HCT116 (cell line): ENCODE measurements around the gene DDX24. TPM values are rescaled to one million over a fixed set of nuclear protein-coding genes. Genes with fewer than 3 reads are reported as not detected.

Experiments
- ATAC-seq: fragments of 200-7000 bp; cut with Tn5 transposase; 2 replicates; pipeline ENCODE4 v1.9.1; 2020; ENCODE audit warnings: mild to moderate bottlenecking, moderate library complexity
- BruUV-seq: library from RNA; stranded (reverse); fragments of 400-500 nt; replicated peaks from 2 replicates; lab custom pipeline; 2021; lab: Mats Ljungman, UMichigan
- CTCF ChIA-PET: fragments of 300-600 bp; sonication (Branson Sonifier 250); formaldehyde crosslinking; loops from one replicate; lab custom pipeline; 2021; ENCODE audit warnings: antibody characterized with exemption; lab: Charles Lee
- POLR2A ChIA-PET: fragments of 300-600, 350-600 bp; sonication (Branson Sonifier 250); formaldehyde crosslinking; loops from one replicate; lab custom pipeline; 2021; ENCODE audit warnings: antibody characterized with exemption; lab: Charles Lee
- RAD21 ChIA-PET, 2 experiments: fragments of 300-600 bp; sonication (Branson Sonifier 250); formaldehyde crosslinking; loops; one replicate each; lab custom pipeline; 2023; ENCODE audit warnings: low total read pairs in 2 of 2; ENCODE audit not compliant: uncharacterized antibody in 2 of 2, unreplicated experiment in 2 of 2, low non-redundant PET in 1 of 2; lab: Charles Lee
- DNase-seq: peaks from one replicate; pipeline ENCODE4 v3.0.0-alpha.2; 2010; ENCODE audit warnings: low read depth, low spot score
- H2AFZ ChIP-seq: fragments of 200-600 bp; shearing (Covaris generic), sonication (generic); 2 replicates; pipeline ENCODE4 v1.6.1; 2017; ENCODE audit warnings: low read depth, mixed run types, mixed read lengths, antibody characterized with exemption, low read length; ENCODE audit not compliant: poor library complexity, severe bottlenecking
- H3K27ac ChIP-seq: 2 replicates; pipeline ENCODE4 v1.5.1; 2012; ENCODE audit warnings: low read depth, low read length
- H3K27me3 ChIP-seq: fragments of 200-600 bp; sonication (generic); 2 replicates; pipeline ENCODE4 v1.6.1; 2016; ENCODE audit warnings: mixed run types, low read length, mixed read lengths; ENCODE audit not compliant: insufficient read depth
- H3K36me3 ChIP-seq, 2 experiments: fragments of 200-500 bp in 1 of 2; fragments of 200-600 bp in 1 of 2; sonication (Bioruptor generic) in 1 of 2; sonication (generic) in 1 of 2; 2 replicates each; pipeline versions ENCODE4 v1.5.1 to v1.6.1; 2014 to 2016; ENCODE audit warnings: low read length in 2 of 2, inconsistent platforms in 1 of 2, mixed read lengths in 1 of 2, mixed run types in 1 of 2; ENCODE audit not compliant: insufficient read depth in 2 of 2, control insufficient read depth in 1 of 2
- H3K4me1 ChIP-seq, 2 experiments: fragments of 200-600 bp in 1 of 2; sonication (generic) in 1 of 2; 2 replicates each; pipeline versions ENCODE4 v1.5.1 to v1.6.1; 2012 to 2017; ENCODE audit warnings: low read length in 2 of 2, inconsistent platforms in 1 of 2, mild to moderate bottlenecking in 1 of 2, mixed read lengths in 1 of 2, mixed run types in 1 of 2, moderate library complexity in 1 of 2; ENCODE audit not compliant: insufficient read depth in 2 of 2, control insufficient read depth in 1 of 2
- H3K4me2 ChIP-seq: fragments of 200-600 bp; sonication (generic); 2 replicates; pipeline ENCODE4 v1.6.1; 2017; ENCODE audit warnings: mixed run types, low read length, mixed read lengths
- H3K4me3 ChIP-seq, 2 experiments: fragments of 200-600 bp in 1 of 2; sonication (generic) in 1 of 2; replicated peaks in 1 of 2; 2 replicates each; pipeline ENCODE4 v1.5.1; 2011 to 2016; ENCODE audit warnings: low read length in 2 of 2, control low read depth in 1 of 2, low read depth in 1 of 2, mild to moderate bottlenecking in 1 of 2, mixed read lengths in 1 of 2, mixed run types in 1 of 2
- H3K79me2 ChIP-seq: fragments of 200-600 bp; sonication (generic); 2 replicates; pipeline ENCODE4 v1.6.1; 2017; ENCODE audit warnings: mild to moderate bottlenecking, mixed run types, low read length, moderate library complexity, mixed read lengths; ENCODE audit not compliant: insufficient read depth
- H3K9ac ChIP-seq: fragments of 200-600 bp; sonication (generic); 2 replicates; pipeline ENCODE4 v1.6.1; 2016; ENCODE audit warnings: low read length, mixed read lengths
- H3K9me2 ChIP-seq: fragments of 200-600 bp; sonication (generic), shearing (Covaris generic); 2 replicates; pipeline ENCODE4 v1.6.1; 2017; ENCODE audit warnings: mixed run types, mild to moderate bottlenecking, moderate library complexity; ENCODE audit not compliant: insufficient read depth
- H3K9me3 ChIP-seq, 2 experiments: fragments of 200-500 bp in 1 of 2; fragments of 200-600 bp in 1 of 2; sonication (Bioruptor generic) in 1 of 2; sonication (generic) in 1 of 2; 2 replicates each; pipeline ENCODE4 v1.6.1; 2014 to 2017; ENCODE audit warnings: low read length in 2 of 2, mixed read lengths in 2 of 2, inconsistent platforms in 1 of 2, low read depth in 1 of 2, mild to moderate bottlenecking in 1 of 2, mixed run types in 1 of 2, moderate library complexity in 1 of 2; ENCODE audit not compliant: control insufficient read depth in 1 of 2, insufficient read depth in 1 of 2
- H4K20me1 ChIP-seq: fragments of 200-600 bp; sonication (generic), shearing (Covaris generic); 2 replicates; pipeline ENCODE4 v1.6.1; 2017; ENCODE audit warnings: mixed run types, mild to moderate bottlenecking, moderate library complexity; ENCODE audit not compliant: insufficient read depth
- ATF3 ChIP-seq: IDR thresholded peaks from 2 replicates; pipeline ENCODE4 v1.6.1; 2012
- CBX3 ChIP-seq: IDR thresholded peaks from 2 replicates; pipeline ENCODE4 v1.6.1; 2012; ENCODE audit warnings: low read depth
- CEBPB ChIP-seq: IDR thresholded peaks from 2 replicates; pipeline ENCODE4 v1.6.1; 2012; ENCODE audit warnings: low read depth
- ELF1 ChIP-seq: IDR thresholded peaks from 2 replicates; pipeline ENCODE4 v1.6.1; 2012; ENCODE audit warnings: low read depth, borderline replicate concordance
- EZH2 ChIP-seq: fragments of 200-600 bp; sonication (generic); IDR thresholded peaks from 2 replicates; pipeline ENCODE4 v1.6.1; 2017; ENCODE audit warnings: antibody characterized with exemption, mixed run types
- EZH2phosphoT487 ChIP-seq: fragments of 200-600 bp; IDR thresholded peaks from 2 replicates; pipeline ENCODE4 v1.6.1; 2018; ENCODE audit warnings: antibody characterized with exemption, borderline replicate concordance
- JUND ChIP-seq: IDR thresholded peaks from 2 replicates; pipeline ENCODE4 v1.6.1; 2012
- MAX ChIP-seq: IDR thresholded peaks from 2 replicates; pipeline ENCODE4 v1.6.1; 2012
- RAD21 ChIP-seq: IDR thresholded peaks from 2 replicates; pipeline ENCODE4 v1.6.1; 2012; ENCODE audit warnings: low read depth, mild to moderate bottlenecking
- REST ChIP-seq: IDR thresholded peaks from 2 replicates; pipeline ENCODE4 v1.6.1; 2012; ENCODE audit warnings: low read depth
- SIN3A ChIP-seq: IDR thresholded peaks from 2 replicates; pipeline ENCODE4 v1.6.1; 2012; ENCODE audit warnings: low read depth
- SRF ChIP-seq: IDR thresholded peaks from 2 replicates; pipeline ENCODE4 v1.6.1; 2012; ENCODE audit warnings: low read depth
- TCF7L2 ChIP-seq: IDR thresholded peaks from 2 replicates; pipeline ENCODE4 v1.7.0; 2011; ENCODE audit warnings: borderline replicate concordance, inconsistent platforms; ENCODE audit not compliant: insufficient read depth, insufficient read length; ENCODE audit errors: extremely low read depth
- YY1 ChIP-seq: IDR thresholded peaks from 2 replicates; pipeline ENCODE4 v1.6.1; 2011; ENCODE audit warnings: low read length, low read depth, moderate library complexity, mild to moderate bottlenecking; ENCODE audit not compliant: insufficient replicate concordance; ENCODE audit errors: extremely low read depth
- ZBTB33 ChIP-seq: IDR thresholded peaks from 2 replicates; pipeline ENCODE4 v1.6.1; 2011; ENCODE audit warnings: mild to moderate bottlenecking, low read length, moderate library complexity; ENCODE audit not compliant: insufficient replicate concordance; ENCODE audit errors: extremely low read depth
- intact Hi-C: fragments of 100-400 bp; cut with micrococcal nuclease; formaldehyde crosslinking; loops from 2 replicates; pipeline ENCODE4 v1.10.0; 2022
- total RNA-seq: library from RNA; stranded (reverse); gene quantifications from one replicate; pipeline ENCODE4 v1.2.1, GENCODE V29; 2021; ENCODE audit not compliant: unreplicated experiment

DDX24 gene
- total RNA-seq, 1 experiment from 2014 or later, result 169 TPM

GRCh38 chr14:94124582-94125377 lies 43.8 kb upstream of the DDX24 start:
- H3K9me3 ChIP-seq, result peaks cover 0 to 6% of the 10 kb centered on the region in 2 experiments; a peak in 1 of 4 replicates
- H3K4me2 ChIP-seq, result no peak overlapping the region
- no peak overlapping the region for H3K9ac ChIP-seq
- no peaks in the 10 kb centered on the region for H4K20me1 ChIP-seq
- no peaks in the 10 kb centered on the region for H3K79me2 ChIP-seq
- no peak for TF ChIP-seq SIN3A
- TF ChIP-seq EZH2, result no peak
- no peak for TF ChIP-seq ATF3
- no peak for TF ChIP-seq RAD21
- no peak for TF ChIP-seq ZBTB33
- no peak for TF ChIP-seq EZH2phosphoT487
- TF ChIP-seq CEBPB, result no peak
- no peak for TF ChIP-seq CBX3
- TF ChIP-seq MAX, result no peak
- TF ChIP-seq YY1, result no peak
- TF ChIP-seq JUND, result no peak
- no peak for TF ChIP-seq ELF1
- TF ChIP-seq REST, result no peak
- no peak for TF ChIP-seq TCF7L2
- TF ChIP-seq SRF, result no peak
- H3K9me2 ChIP-seq, result no peaks in the 10 kb centered on the region
- DNase-seq (no peak), ATAC-seq (no peak)
- H2AFZ ChIP-seq, result no peak overlapping the region
- no TSS peak for BruUV-seq
- ChIA-PET CTCF (interaction anchor here (1.6 kb wide), 1 partner anchor 12 kb away, joined by 3 read pairs; no protein-coding TSS in a partner anchor), RAD21 (no interaction called here), POLR2A (no interaction called here)
- H3K4me3 ChIP-seq, result no peak overlapping the region
- intact Hi-C loops, result no loop called here
- no peak overlapping the region for H3K27ac ChIP-seq
- H3K4me1 ChIP-seq, result peaks cover 0 to 14% of the 10 kb centered on the region in 2 experiments; a peak in 2 of 4 replicates
- no peaks in the 10 kb centered on the region for H3K36me3 ChIP-seq
- no peaks in the 10 kb centered on the region for H3K27me3 ChIP-seq
